Medulla oblongata (tissue), 1 donor: Measurements from ENCODE around the gene CMPK1.
"Not testable (repeated sequence)": the region's sequence is repeated elsewhere in the genome, so short reads cannot be mapped to it uniquely, and the experiment has no call there.

Experiments used
- DNase-seq: peaks from one replicate; pipeline ENCODE4 v3.0.0-alpha.2; 2015; ENCODE audit errors: extremely low spot score

The CMPK1 gene

DNA sequence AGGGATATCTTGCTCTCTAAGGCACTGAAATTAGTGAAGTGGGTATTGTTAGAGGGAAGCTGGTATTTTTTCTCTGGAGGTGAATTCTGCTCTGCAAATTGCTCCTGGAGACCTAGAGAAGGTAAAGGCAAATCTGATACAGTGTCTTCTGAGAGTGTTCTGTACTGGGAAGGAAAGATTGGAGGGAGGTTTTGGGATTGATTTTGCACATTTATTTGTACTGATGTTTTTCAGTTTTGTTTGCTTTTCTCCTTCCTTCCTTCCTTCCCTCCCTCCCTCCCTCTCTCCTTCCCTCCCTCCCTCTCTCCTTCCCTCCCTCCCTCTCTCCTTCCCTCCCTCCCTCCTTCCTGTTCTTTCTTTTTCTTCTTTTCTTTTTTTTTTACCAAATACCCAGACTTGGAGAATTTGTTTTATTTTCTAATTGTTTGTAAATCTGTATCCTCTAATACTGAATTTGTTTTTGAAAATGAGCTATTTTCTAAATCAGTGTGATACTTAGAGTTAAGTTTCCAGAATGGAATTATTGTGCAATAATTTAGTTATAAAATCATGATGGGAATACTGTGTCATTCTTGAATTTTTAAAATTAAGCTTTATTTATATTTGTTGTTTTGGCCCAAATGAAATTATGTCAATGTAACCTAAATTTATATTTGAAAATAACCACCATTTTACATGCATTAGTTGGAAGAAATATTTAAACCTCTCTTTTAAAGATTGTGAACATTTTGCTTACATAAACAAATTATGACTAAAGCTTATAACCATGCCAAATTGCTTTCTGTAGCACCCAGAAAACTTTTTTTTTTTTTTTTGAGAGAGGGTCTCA is 4.9 kb downstream of the CMPK1 start:
- no peak for DNase-seq

DNA sequence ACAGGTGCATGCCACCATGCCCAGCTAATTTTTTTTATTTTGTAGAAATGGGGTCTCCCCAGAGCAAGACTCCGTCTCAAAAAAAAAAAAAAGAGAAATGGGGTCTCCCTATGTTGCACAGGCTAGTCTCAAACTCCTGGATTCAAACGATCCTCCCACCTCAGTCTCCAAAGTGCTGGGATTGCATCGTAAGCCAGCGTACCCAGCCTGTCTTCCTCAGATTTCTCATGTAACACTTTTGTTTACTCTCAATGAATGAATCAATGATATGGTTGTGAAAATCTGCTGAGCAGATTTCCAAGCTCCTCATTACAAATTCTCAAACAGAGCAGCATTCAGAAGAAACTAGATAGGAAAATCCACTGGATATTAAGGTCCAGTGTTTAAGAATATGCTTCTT is 6.6 kb downstream of the CMPK1 start:
- no peak for DNase-seq

- DNase-seq: not testable (repeated sequence)
These were observed 13.4 kb downstream of the CMPK1 start for GRCh38 chr1:47346979-47347378.

DNA sequence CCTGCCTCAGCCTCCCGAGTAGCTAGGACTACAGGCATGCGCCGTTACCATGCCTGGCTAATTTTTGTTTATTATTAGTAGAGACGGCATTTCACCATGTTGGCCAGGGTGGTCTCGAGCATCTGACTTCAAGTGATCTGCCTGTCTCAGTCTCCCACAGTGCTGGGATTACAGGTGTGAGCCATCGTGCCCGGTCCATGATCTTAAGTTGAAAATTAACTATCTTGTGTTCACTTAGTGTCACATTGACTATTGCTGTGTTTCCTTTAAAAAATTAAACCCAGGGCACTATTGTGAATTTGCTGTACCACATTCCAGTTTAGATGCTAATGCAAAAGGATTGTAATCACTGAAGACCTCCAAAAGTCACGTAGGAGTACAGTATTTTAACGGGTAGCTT is 14.1 kb downstream of the CMPK1 start:
- no peak for DNase-seq

GRCh38 chr1:47348246-47348645 is 14.7 kb downstream of the CMPK1 start:
- no peak for DNase-seq

- DNase-seq: no peak
These were observed 17.7 kb downstream of the CMPK1 start for GRCh38 chr1:47351305-47351704.

DNA sequence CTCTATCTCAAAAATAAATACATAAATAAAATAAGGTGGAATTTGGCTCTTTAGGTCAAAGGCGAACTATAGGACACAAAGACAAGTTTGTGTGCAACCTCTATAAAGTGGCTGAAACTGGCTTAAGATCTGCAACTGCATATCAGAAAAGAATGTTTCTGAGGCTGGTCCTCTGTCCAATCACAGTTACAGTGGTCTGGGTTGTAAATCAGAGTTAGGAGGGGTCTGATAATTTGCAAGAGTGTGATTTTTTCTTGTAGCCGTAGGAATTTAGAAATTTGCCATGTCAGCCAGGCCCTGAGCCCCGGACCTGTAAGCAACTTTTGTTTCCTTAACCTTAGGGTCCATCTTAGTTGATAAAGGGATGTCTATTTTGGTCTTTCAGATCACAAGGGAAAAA is 27.8 kb downstream of the CMPK1 start:
- DNase-seq: no peak

- DNase-seq: no peak
These were observed 29.2 kb downstream of the CMPK1 start for GRCh38 chr1:47362828-47363227.

- no peak for DNase-seq
These were observed 34.1 kb downstream of the CMPK1 start for GRCh38 chr1:47367651-47368050.

DNA sequence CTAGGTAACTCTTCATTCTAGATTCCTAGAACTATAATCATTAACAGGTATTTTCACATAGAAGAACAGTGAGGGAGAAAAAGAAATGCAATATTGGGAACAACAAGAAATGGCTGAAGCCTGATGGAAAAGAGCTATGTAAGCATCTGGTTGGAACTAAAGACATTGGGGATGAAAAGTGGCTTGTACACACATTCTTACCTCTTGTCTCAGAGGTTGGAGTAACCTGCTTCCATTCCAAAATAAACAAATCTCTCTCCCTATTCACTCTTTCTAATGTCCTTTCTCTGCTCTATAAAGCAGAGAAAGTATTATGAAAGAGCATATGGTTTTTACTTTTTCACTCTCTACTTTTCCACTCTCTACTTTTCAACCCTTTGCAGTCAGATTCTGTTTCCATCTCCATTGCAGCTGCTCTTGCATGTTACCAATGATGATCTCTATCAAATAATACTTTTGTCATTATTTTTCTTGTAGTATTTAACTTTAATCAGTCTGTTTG is 37.5 kb downstream of the CMPK1 start:
- no peak for DNase-seq

GRCh38 chr1:47374501-47374900 is 40.9 kb downstream of the CMPK1 start:
- DNase-seq: no peak

GRCh38 chr1:47378147-47378546 is 44.6 kb downstream of the CMPK1 start:
- DNase-seq: no peak

- DNase-seq: no peak
These were observed 47.1 kb downstream of the CMPK1 start for GRCh38 chr1:47380699-47381098.

DNA sequence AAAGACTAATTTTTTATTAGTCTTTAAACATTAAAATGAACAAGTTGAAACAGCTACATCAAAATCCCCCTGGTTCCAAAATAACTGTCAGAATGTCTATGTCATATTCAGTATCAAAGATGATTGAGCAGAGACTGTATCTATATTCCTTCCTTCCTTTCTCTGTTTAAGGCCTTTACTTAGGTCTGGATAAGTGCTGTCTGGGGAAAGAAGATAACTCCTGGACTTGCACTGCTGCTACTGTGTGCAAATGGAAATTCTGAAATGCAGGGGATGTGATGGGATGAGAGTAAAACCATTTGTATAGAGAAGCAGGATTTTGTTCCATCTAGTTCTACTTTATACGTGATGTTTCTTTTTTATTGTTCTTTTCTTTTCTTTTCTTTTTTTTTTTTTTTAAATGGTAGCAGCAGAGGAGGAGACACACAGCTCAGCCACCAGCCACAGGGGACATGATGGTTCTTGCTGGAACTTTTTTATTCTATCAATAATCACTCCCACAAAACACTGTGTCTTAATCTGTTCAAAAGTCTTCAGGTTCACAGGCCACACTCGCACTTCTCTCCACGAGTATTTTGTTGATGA is 48.9 kb downstream of the CMPK1 start:
- DNase-seq: no peak

- no peak for DNase-seq
These were observed 50.5 kb downstream of the CMPK1 start for GRCh38 chr1:47384083-47384482.

DNA sequence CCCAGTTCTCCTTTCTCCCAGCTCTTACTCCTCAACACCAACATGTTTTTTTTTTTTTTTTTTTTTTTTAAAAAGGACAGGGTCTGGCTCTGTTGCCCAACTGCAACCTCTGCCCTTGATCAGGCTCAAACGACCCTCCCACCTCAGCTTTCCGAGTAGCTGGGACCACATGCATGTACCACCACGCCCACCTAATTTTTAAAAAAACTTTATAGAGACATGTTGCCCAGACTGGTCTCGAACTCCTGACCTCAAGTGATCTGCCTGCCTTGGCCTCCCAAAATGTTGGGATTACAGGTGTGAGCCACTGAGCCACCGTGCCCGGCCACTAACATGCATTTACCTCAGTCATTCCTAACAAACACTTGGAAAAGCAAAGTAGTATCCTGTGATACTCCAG is 51.4 kb downstream of the CMPK1 start:
- DNase-seq: no peak

GRCh38 chr1:47386268-47386667 is 52.7 kb downstream of the CMPK1 start:
- no peak for DNase-seq

GRCh38 chr1:47388030-47388890 is 54.7 kb downstream of the CMPK1 start:
- no peak for DNase-seq

DNA sequence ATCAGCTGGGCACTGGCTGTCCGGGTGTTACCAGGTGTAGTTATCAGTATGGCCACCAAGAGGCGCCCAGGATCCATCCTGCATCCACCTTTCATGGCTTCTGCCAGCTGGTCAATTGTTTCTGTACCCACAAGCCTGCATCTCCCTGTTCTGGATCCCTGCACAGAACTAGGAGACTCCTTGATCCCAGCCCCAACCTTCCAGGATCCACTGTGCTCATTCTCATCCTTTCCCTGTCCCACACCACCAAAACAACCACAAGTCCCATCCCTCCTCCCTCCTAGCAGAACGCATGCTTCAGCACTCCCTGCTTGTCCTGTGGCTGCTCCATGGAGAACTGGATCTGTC is 55.3 kb downstream of the CMPK1 start:
- peak; percentile 54 for DNase-seq

- DNase-seq: no peak
These were observed 56.1 kb downstream of the CMPK1 start for GRCh38 chr1:47389731-47390130.

GRCh38 chr1:47390843-47391242 is 57.3 kb downstream of the CMPK1 start:
- DNase-seq: no peak

- DNase-seq: no peak
These were observed 59.6 kb downstream of the CMPK1 start for GRCh38 chr1:47393141-47393540.

- no peak for DNase-seq
These were observed 61.8 kb downstream of the CMPK1 start for GRCh38 chr1:47395433-47395832.
